Chondrocyte (in vitro differentiated cells): ENCODE measurements around the gene PRDM4. TPM values are rescaled to one million over a fixed set of nuclear protein-coding genes. Genes with fewer than 3 reads are reported as not detected.
"Not testable (repeated sequence)": the region's sequence is repeated elsewhere in the genome, so short reads cannot be mapped to it uniquely, and the experiment has no call there.

Experiments
- DNase-seq: peaks from one replicate; pipeline ENCODE4 v3.0.0; 2021; ENCODE audit warnings: mixed read lengths, low spot score
- H3K27ac Mint-ChIP-seq: one replicate; pipeline ENCODE4 v1.8.0; 2021; ENCODE audit warnings: mild to moderate bottlenecking, moderate library complexity, mixed read lengths; ENCODE audit not compliant: unreplicated experiment
- H3K27me3 Mint-ChIP-seq: 2 replicates; pipeline ENCODE4 v1.8.0; 2021; ENCODE audit warnings: low read depth, mixed read lengths
- H3K36me3 Mint-ChIP-seq: 2 replicates; pipeline ENCODE4 v1.8.0; 2021; ENCODE audit warnings: low read depth, mixed read lengths
- H3K4me1 Mint-ChIP-seq: 2 replicates; pipeline ENCODE4 v1.8.0; 2021; ENCODE audit warnings: low read depth, mild to moderate bottlenecking, mixed read lengths
- H3K4me3 Mint-ChIP-seq: one replicate; pipeline ENCODE4 v1.8.0; 2021; ENCODE audit warnings: mild to moderate bottlenecking, moderate library complexity, mixed read lengths; ENCODE audit not compliant: unreplicated experiment
- H3K9me3 Mint-ChIP-seq: 2 replicates; pipeline ENCODE4 v1.8.0; 2021; ENCODE audit warnings: low read depth, mixed read lengths
- CTCF ChIP-seq: fragments of 200-600 bp; sonication (generic); IDR thresholded peaks from 2 replicates; pipeline ENCODE4 v1.5.0; 2021; ENCODE audit warnings: antibody characterized with exemption, mild to moderate bottlenecking, moderate library complexity
- total RNA-seq: library from RNA; stranded (reverse); gene quantifications from 3 replicates; pipeline ENCODE4 v1.2.1, GENCODE V29; 2021

Gene PRDM4
- total RNA-seq, 1 donor from 2014 or later, result 22.5 TPM

- Mint-ChIP-seq H3K4me3 (no peak overlapping the region), H3K36me3 (peaks cover 30% of the 10 kb centered on the region), H3K9me3 (peaks cover under 1% of the 10 kb centered on the region), H3K27me3 (no peaks in the 10 kb centered on the region), H3K4me1 (no peaks in the 10 kb centered on the region), H3K27ac (no peak overlapping the region)
- DNase-seq, result no peak
- TF ChIP-seq CTCF, result no peak
Measured at GRCh38 chr12:107732365-107732764, 28.6 kb downstream of the PRDM4 start.

- peaks cover 23% of the 10 kb centered on the region for H3K36me3 Mint-ChIP-seq
- no peaks in the 10 kb centered on the region for H3K4me1 Mint-ChIP-seq
- no peak for TF ChIP-seq CTCF
- no peaks in the 10 kb centered on the region for H3K27me3 Mint-ChIP-seq
- H3K4me3 Mint-ChIP-seq, result no peak overlapping the region
- H3K9me3 Mint-ChIP-seq, result peaks cover 5% of the 10 kb centered on the region
- H3K27ac Mint-ChIP-seq, result no peak overlapping the region
- no peak for DNase-seq
Measured at GRCh38 chr12:107731366-107731765, 29.6 kb downstream of the PRDM4 start.

GRCh38 chr12:107730618-107731341, 30.2 kb downstream of the PRDM4 start:
- H3K27ac Mint-ChIP-seq, result no peak overlapping the region
- H3K9me3 Mint-ChIP-seq, result peaks cover 5% of the 10 kb centered on the region
- H3K4me3 Mint-ChIP-seq, result no peak overlapping the region
- no peak for TF ChIP-seq CTCF
- H3K36me3 Mint-ChIP-seq, result peaks cover 20% of the 10 kb centered on the region
- DNase-seq, result no peak
- H3K27me3 Mint-ChIP-seq, result no peaks in the 10 kb centered on the region
- no peaks in the 10 kb centered on the region for H3K4me1 Mint-ChIP-seq

GRCh38 chr12:107727742-107728141, 33.2 kb downstream of the PRDM4 start:
- not testable (repeated sequence) for H3K4me3 Mint-ChIP-seq
- H3K36me3 Mint-ChIP-seq, result peaks cover 14% of the 10 kb centered on the region

GRCh38 chr12:107727327-107727726, 33.6 kb downstream of the PRDM4 start:
- Mint-ChIP-seq H3K36me3 (peaks cover 18% of the 10 kb centered on the region), H3K9me3 (peaks cover 21% of the 10 kb centered on the region)
- not testable (repeated sequence) for H3K4me1 Mint-ChIP-seq, H3K27ac Mint-ChIP-seq, DNase-seq, H3K27me3 Mint-ChIP-seq, H3K4me3 Mint-ChIP-seq

More at GRCh38 chr12:107727742-107728141, 33.2 kb downstream of the PRDM4 start:
- DNase-seq, H3K27me3 Mint-ChIP-seq, H3K27ac Mint-ChIP-seq, H3K4me1 Mint-ChIP-seq: not testable (repeated sequence)
- peaks cover 21% of the 10 kb centered on the region for H3K9me3 Mint-ChIP-seq

- Mint-ChIP-seq H3K4me1 (no peaks in the 10 kb centered on the region), H3K27ac (no peak overlapping the region)
Measured at GRCh38 chr12:107718606-107719005, 42.3 kb downstream of the PRDM4 start.

More at GRCh38 chr12:107718606-107719005, 42.3 kb downstream of the PRDM4 start:
- peaks cover 25% of the 10 kb centered on the region for H3K36me3 Mint-ChIP-seq
- no peaks in the 10 kb centered on the region for H3K27me3 Mint-ChIP-seq
- DNase-seq, result no peak
- H3K4me3 Mint-ChIP-seq, result no peak overlapping the region
- peaks cover 7% of the 10 kb centered on the region for H3K9me3 Mint-ChIP-seq
- TF ChIP-seq CTCF, result no peak
